Jurkat, Clone E6-1 (cell line): ENCODE data around the gene GAS2L3.
"Not testable (repeated sequence)": the region's sequence is repeated elsewhere in the genome, so short reads cannot be mapped to it uniquely, and the experiment has no call there.

Experiments
- DNase-seq: peaks from one replicate; pipeline ENCODE4 v3.0.0-alpha.2; 2011; ENCODE audit warnings: low read depth, low spot score
- H3K4me3 ChIP-seq: 2 replicates; pipeline ENCODE4 v1.5.1; 2011; ENCODE audit warnings: mild to moderate bottlenecking, low read length, control low read depth, moderate library complexity

GAS2L3 gene

DNA sequence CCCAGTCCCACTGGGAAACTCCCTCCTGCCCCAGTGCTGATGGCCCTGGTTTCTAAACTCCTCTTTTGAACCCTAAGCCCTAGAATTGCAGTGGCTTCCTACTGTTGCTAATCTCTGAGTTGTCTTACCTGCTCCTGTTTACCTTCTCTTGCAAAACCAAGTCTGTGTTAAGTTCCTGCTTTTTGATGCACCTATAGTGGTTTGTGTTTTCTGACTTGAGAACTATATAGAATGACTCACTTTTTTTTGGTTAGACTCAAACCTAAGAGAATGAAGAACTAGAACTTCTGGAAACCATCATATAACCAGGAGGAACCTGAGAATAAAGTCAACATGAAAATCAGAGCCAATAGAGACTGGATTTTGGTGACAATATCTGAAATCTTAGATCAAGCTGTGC lies 5.5 kb upstream of the GAS2L3 start:
- no peak for DNase-seq
- H3K4me3 ChIP-seq = no peak overlapping the region

DNA sequence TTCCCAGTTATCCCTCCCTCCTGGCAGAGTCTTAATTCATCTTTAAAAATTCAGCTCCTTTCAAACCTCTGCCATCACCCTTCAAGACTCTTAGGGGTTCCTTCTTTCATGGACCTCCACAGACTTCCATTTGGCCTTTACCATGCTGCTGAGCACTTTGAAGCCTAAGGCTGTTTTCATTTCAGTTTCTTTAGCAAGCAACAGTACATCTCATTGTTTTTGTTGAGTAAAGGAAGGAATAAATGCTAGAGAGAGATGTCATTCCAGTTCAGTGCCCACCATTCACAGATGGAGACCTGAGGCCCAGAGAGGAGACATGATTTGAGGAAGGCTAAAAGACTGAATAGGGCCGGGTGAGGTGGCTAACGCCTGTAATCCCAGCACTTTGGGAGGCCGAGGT lies 1.3 kb upstream of the GAS2L3 start:
- H3K4me3 ChIP-seq = no peak overlapping the region
- no peak for DNase-seq

DNA sequence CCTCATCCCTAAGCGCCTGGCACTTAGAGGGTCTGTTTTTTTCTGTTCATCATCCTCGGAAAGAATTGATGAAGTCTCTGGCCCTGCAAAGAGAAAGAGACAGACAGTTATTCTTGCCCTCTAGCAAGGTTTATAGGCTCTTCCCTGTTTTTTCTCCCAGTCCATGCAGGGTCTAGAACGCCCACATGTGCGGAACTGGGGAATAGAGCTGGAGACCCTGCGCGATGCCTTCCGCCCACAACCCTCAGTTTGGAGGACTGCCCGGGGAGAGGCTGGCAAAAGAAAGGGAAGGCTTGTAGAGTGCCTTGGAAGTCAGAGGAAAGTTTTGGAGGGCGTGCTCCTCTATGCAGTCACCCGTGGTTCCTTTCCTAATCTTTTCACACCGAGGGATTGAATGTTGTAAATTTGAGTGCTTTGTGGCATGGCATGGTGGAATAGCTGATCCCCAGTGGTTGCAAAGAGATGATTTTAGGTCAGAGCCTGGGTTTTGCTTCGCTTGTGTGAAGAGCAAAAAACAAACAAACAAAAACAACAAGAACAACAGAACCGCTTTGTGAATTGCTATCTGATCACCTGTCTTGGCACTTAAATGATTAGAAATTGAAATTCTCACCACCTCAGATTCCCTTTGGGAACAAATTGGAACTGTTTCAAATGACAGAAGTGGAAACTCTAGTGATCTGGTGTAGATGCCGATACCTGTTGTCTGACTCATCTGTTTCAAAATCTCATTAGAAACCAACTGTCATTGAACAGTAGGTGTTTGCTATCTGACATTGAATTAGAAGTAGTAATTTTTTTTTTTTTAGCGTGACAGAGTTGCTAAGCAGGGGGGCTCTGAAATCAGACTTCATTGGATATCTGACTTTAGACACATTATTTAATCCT lies 947 bp downstream of the GAS2L3 start:
- no peak overlapping the region for H3K4me3 ChIP-seq
- DNase-seq = no peak

DNA sequence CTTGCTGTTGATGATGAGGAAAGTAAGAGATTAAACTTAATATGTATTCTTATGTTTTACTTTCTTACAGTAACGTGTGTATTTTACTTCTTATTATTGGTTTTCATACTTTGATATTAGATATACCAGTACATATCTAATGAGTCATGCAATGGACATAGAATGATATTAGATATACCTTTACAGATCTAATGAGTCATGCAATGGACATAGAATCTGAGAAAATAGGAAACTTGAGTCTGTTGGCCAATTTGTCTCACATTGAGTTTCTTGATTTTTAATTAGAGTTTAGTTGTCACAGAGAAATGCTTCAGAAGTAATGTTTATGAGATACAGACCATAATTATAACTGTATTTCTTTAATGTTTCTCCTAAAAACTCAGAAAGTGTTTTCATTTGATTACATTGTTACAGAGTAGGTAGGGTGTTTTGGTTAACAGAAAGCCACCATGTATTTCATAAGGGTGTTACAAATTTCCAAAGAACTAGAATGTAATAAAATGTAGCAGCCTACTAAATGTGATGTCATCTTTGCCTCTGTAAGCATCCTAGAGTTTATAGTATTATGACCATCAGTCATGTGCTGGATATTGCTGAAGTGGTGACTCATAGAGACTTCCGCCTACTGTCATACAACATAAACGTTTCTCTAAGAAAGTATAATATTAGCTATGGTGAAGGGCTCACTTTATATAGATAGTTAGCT lies 3.0 kb downstream of the GAS2L3 start:
- DNase-seq = no peak
- no peak overlapping the region for H3K4me3 ChIP-seq

DNA sequence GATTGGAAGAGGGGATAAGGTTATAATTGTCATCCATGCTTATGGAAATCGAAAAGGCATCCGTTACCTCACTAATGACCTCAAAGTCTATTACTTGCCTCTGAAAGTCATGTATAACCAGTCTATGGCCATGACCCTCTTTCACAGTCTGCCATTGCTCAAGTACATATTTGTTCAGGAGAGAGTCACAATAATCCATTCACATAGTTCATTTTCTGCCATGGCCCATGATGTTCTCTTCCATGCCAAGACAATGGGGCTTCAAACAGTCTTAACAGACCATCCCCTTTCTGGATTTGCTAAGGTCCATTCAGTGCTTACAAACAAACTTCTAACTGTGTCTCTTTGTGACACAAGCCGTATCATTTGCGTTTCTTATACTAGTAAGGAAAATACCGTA lies 5.4 kb downstream of the GAS2L3 start:
- no peak overlapping the region for H3K4me3 ChIP-seq
- DNase-seq = no peak

DNA sequence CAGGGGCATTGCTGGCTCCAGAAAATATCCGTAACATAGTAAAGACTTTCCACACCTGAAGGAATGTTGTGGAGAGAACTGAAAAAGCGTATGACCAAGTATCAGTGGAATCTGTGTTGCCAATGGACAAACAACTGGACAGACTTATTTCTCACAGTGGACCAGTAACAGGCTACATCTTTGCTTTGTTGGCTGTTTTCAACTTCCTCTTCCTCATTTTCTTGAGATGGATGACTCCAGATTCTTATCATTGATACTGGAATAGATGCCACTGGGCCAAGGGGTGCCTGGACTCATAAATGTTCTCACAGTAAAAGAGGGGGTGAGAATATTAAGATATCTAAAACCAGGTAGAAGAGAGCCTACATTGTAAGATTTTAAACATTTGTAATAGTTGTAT lies 6.4 kb downstream of the GAS2L3 start:
- no peak for DNase-seq

DNA sequence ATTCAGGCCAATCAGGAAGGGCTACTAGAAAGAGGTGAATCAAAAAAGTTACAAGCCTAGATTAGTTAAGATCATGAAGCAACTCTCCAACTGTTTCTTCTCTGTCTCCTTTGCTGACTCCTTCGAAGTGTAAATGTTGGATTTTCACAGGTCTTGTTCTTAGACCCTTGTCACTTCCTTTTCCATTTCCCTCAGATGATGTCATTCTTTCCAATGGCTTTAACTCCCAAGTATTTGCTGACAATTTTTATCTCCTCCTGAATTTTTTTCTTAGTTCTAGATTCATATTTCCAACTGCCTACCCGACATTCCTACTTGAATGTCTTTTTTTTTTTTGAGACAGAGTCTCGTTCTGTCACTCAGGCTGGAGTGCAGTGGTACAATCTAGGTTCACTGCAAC lies 10.8 kb downstream of the GAS2L3 start:
- no peak for DNase-seq
- H3K4me3 ChIP-seq = no peak overlapping the region

More for the DNA sequence above, 6.4 kb downstream of the GAS2L3 start:
- H3K4me3 ChIP-seq = no peak overlapping the region

DNA sequence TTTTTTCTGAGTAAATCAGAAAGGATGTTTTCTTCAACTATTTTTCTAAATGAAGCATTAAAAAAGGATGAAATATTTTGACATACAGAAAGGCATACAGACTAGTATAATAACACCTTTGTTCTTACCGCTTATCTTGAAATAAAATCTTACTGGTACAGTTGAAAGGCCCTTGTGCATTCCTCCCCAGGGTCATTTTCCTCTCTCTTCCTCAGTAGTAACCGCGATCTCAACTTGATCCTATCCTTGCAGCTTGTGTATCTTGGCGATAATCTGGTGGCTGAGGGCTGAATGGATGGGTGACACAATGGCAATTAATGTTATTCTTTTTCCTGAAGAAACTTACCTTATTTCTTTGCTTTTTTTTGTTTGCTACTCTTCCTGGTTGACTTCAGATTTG lies 18.5 kb downstream of the GAS2L3 start:
- no peak overlapping the region for H3K4me3 ChIP-seq
- no peak for DNase-seq

DNA sequence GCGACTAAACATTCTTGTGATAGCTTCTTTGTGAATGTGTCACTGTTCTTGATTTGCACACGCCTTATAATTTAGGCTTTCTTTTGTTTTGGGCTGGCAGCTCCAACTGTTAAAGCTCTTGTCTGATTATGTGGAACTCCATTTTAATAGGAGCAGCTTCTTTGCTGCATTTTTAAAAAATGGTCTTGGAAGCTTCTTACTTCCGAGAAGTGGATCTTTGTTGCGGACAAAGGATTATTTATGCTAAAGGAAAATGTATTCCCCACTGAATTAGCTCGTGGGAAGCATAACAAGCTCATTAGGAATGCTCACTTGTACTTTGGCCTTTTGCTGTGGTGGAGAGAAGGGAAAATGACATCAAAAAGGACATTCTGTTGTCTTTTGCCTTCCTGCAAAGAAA lies 20.0 kb downstream of the GAS2L3 start:
- no peak overlapping the region for H3K4me3 ChIP-seq
- no peak for DNase-seq

DNA sequence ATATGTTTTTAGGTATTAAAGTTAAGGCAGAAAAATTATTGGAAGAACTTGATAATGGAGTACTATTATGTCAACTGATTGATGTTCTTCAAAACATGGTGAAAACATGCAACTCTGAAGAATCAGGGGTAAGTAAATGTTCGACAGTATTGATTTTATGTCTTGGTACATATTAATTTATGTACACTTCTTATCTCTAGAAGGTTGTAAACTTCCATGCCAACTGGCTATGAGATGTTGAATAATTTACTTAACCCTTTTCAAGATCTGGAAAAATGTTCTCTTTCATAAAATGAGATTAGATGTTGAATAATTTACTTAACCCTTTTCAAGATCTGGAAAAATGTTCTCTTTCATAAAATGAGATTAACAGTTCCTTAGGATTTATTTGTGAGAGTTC lies 28.1 kb downstream of the GAS2L3 start:
- H3K4me3 ChIP-seq = no peak overlapping the region
- DNase-seq = no peak

DNA sequence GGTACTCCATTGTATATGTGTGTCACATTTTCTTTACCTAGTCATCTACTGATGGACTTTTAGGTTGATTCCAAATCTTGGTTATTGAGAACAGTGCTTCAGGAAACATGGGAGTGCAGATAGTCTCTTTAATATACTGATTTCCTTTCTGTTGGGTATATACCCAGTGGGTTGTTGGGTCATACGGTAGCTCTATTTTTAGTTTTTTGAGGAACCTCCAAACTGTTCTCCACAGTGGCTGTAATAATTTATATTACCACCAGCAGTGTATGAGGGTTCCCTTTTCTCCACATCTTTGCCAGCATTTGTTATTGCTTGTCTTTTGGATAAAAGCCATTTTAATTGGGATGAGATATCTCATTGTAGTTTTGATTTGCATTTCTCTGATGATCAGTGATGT lies 29.5 kb downstream of the GAS2L3 start:
- not testable (repeated sequence) for DNase-seq, H3K4me3 ChIP-seq

DNA sequence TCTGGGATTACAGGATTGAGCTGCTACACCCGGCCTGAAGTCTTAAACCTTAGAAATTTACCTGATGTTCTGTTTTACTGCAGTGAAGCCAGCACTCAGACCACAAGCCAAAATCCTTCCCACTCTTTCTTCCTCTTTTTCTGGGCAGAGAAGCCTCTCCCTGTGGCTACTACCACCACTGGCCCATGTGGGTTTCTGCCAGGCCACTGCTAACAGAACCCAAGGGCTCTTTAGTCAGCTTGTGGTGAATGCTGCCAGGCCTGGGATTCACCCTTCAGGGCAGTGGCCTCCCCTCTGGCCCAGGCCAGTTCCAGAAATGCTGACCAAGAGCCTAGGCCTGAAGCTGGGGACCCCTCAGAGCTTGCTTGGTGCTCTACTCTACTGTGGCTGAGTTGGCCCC lies 35.3 kb downstream of the GAS2L3 start:
- no peak for DNase-seq

DNA sequence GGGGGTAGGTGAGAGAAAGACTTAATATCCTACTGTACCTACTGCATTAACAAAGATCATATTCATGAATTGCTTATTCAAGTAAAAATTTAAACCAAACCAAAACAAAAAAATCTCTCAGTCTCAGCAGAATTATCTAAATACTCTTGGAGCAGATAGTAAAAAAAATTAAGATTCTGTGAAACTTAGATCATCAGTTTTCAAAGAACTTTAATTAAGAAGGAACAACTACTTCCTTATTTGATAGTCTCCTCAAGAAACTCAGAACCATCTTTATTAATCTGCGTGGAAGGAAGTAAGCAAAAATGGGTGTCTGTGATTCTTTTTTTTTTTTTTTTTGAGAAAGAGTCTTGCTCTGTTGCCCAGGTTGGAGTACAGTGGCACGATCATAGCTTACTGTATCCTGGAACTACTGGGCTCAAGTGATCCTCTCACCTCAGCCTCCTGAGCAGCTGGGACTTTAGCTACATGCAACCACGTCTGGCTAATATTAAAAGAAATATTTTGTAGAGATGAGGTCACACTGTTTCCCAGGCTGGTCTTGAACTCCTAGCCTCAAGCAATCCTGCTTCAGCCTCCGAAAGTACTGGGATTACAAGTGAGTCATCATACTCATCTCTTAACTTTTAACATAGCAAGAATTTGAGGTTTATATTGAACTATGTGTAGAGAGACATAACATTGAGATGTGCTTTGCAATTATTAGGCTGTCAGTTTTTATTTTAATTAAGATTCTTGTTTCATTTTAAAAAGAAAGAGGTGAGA lies 37.4 kb downstream of the GAS2L3 start:
- DNase-seq = no peak
- H3K4me3 ChIP-seq = no peak overlapping the region

More for the DNA sequence above, 35.3 kb downstream of the GAS2L3 start:
- H3K4me3 ChIP-seq = no peak overlapping the region

DNA sequence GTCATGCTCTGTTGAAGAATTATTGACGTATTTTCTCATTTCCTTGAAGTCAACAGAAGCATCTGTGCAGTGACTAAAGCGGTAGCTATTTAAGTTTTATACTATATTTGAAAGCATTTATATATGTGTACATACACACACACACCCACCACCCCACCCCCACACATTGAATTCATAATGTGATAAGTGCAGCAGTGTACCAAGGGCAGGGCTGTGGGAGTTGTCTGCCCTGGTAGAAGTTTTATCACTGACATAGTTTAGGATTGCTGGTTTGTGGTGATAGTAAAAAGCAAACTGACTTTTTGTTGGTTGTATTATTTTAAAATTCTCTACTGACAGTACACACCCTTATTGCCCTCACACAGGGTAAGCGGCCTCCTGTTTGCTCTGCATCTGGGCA lies 39.1 kb downstream of the GAS2L3 start:
- H3K4me3 ChIP-seq = no peak overlapping the region
- no peak for DNase-seq

DNA sequence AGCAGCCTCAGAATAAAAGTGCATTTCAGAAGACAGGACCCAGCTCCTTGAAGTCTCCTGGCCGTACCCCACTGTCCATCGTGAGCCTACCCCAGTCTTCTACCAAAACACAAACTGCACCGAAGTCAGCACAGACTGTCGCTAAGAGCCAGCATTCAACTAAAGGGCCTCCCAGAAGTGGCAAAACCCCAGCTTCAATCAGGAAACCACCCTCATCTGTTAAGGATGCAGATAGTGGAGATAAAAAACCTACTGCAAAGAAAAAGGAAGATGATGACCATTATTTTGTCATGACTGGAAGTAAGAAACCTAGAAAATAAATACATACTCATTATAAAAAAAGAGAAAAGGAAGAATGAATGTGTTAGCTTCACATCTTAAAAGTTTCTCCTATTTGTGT lies 51.1 kb downstream of the GAS2L3 start:
- DNase-seq = no peak
- no peak overlapping the region for H3K4me3 ChIP-seq

DNA sequence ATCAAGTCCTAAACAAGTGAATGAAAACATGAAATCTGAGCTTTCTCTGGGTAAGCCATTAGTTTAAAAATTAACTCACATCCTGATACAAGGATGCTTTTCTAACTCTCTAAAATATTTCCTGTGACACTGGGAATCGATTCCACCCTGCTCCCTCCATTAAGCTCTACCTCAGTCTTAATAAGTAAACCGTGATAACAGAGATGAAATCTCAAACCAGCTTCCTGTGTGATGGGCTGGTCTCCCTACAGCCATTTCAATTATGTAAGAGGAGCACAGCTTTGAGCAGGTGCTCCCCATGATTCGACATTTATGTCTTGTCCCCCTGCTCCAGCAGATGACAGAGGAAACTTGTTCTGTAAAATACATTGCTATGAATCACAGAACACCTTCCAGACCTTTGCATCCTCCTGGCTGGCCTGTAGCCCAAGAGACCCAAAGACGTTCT lies 59.0 kb downstream of the GAS2L3 start:
- DNase-seq = no peak
- H3K4me3 ChIP-seq = no peak overlapping the region

DNA sequence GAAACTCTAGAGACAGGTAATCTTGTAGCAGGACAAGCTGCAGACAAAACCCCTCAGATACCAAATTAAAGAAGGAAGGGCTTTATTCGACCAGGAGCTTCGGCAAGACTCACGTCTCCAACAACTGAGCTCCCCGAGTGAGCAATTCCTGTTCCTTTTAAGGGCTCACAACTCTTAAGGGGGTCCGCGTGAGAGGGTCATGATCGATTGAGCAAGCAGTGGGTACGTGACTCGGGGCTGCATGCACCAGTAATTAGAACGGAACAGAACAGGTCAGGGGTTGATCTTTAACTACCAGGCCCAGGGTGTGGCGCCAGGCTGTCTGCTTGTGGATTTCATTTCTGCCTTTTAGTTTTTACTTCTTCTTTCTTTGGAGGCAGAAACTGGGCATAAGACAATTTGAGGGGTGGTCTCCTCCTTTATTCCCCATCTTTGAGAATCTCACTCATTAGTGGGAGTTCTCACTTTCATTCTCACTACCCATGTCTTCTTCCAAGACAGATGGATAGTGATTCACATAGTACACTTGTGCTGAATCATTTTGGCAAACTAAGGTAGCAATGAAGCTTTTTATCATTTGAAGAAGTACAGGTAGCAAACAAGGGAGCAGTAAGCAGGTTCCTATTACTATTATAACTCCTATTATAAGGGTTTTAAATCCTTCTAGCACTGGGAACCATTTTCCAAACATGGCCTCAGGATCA lies 59.8 kb downstream of the GAS2L3 start:
- DNase-seq, H3K4me3 ChIP-seq: not testable (repeated sequence)

DNA sequence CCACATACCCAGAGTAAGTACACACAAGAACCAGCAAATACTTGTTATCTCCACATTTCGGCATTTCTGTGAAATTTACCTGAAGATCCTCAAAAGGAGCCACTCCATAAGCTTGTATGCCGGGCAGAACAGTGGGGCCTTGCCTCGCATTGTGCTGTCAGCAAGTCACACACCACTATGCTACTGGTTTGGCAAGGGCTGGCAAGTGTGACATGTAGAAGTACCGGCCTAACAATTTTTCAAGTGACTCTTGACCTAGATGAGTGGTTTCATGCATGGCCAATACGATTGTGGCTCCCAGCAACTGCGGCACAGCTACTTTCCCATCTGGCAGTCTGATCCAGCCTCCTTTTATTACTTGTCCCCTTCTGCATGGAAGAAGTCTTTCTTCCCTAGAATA lies 69.8 kb downstream of the GAS2L3 start:
- H3K4me3 ChIP-seq = no peak overlapping the region
- no peak for DNase-seq

DNA sequence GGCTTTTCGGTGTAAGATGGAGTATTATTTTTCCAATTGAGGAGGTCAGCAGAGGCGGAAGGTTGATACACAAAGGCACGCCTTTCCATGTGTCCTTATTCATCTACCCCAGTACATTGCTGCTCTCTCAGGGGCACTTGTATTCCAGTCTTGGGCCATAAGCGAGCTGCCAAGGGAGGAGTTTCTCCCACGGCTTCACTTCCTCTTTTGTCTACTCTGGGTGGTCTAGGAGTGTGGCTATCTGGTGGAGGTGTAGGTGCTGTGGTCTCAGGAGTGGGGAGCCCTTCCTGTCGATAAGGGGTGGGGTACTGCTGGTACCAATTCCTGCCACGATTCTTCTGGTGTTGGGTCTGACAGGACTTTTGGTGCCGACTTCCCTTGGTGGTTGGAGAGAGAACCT lies 73.4 kb downstream of the GAS2L3 start:
- DNase-seq = no peak
- no peak overlapping the region for H3K4me3 ChIP-seq
